Brain microvascular endothelial cell (primary cell): ENCODE data around the gene GLYR1.

ENCODE experiments used
- DNase-seq: peaks from one replicate; pipeline ENCODE4 v3.0.0-alpha.2; 2020
- H3K27ac ChIP-seq: fragments of 250-450 bp; sonication (Bioruptor Pico); 2 replicates; pipeline ENCODE4 v1.5.1; 2020; ENCODE audit warnings: mild to moderate bottlenecking, moderate library complexity
- H3K27me3 ChIP-seq: fragments of 250-450 bp; sonication (Bioruptor Pico); replicated peaks from 2 replicates; pipeline ENCODE4 v1.5.1; 2020; ENCODE audit warnings: mild to moderate bottlenecking
- H3K36me3 ChIP-seq: fragments of 250-450 bp; sonication (Bioruptor Pico); replicated peaks from 2 replicates; pipeline ENCODE4 v1.5.1; 2020; ENCODE audit warnings: mild to moderate bottlenecking
- H3K4me3 ChIP-seq: 2 replicates; pipeline ENCODE4 v1.5.1; 2011; ENCODE audit warnings: low read depth, mild to moderate bottlenecking, control low read depth, low read length, moderate library complexity
- CTCF ChIP-seq: IDR thresholded peaks from 2 replicates; pipeline ENCODE4 v1.5.1; 2011; ENCODE audit warnings: low read depth, mild to moderate bottlenecking, moderate library complexity, low read length, control low read depth, inconsistent platforms; ENCODE audit errors: missing control alignments
- in situ Hi-C: cut with HindIII; loops from 2 replicates; pipeline ENCODE4 v1.10.0; 2017; ENCODE audit warnings: low sequenced_read_pairs, low pct_ligation_motif_present

The GLYR1 gene

GRCh38 chr16:4888428-4889135 lies 41.5 kb upstream of the GLYR1 start:
- Histone ChIP-seq H3K36me3 (peaks cover 26% of the 10 kb centered on the region), H3K4me3 (no peak overlapping the region), H3K27me3 (no peaks in the 10 kb centered on the region), H3K27ac (no peak overlapping the region)
- TF ChIP-seq CTCF, result no peak
- DNase-seq, result no peak
- in situ Hi-C loops, result no loop called here

GRCh38 chr16:4886151-4886550 lies 39.1 kb upstream of the GLYR1 start:
- no peak overlapping the region for H3K27ac ChIP-seq
- no peak for DNase-seq
- in situ Hi-C loops, result no loop called here
- no peak overlapping the region for H3K4me3 ChIP-seq
- H3K36me3 ChIP-seq, result peaks cover 44% of the 10 kb centered on the region
- no peak for TF ChIP-seq CTCF
- H3K27me3 ChIP-seq, result no peaks in the 10 kb centered on the region

GRCh38 chr16:4884972-4885874 lies 38.1 kb upstream of the GLYR1 start:
- Histone ChIP-seq H3K27me3 (no peaks in the 10 kb centered on the region), H3K36me3 (peaks cover 54% of the 10 kb centered on the region), H3K27ac (no peak overlapping the region), H3K4me3 (no peak overlapping the region)
- no peak for DNase-seq
- no peak for TF ChIP-seq CTCF
- in situ Hi-C loops, result no loop called here

- in situ Hi-C loops, result no loop called here
- TF ChIP-seq CTCF, result no peak
- H3K4me3 ChIP-seq, result no peak overlapping the region
- no peak for DNase-seq
- peaks cover 60% of the 10 kb centered on the region for H3K36me3 ChIP-seq
- no peaks in the 10 kb centered on the region for H3K27me3 ChIP-seq
- H3K27ac ChIP-seq, result no peak overlapping the region
Measured at GRCh38 chr16:4884209-4884608, 37.1 kb upstream of the GLYR1 start.

GRCh38 chr16:4883501-4883900 lies 36.4 kb upstream of the GLYR1 start:
- no peaks in the 10 kb centered on the region for H3K27me3 ChIP-seq
- TF ChIP-seq CTCF, result no peak
- no peak overlapping the region for H3K4me3 ChIP-seq
- in situ Hi-C loops, result no loop called here
- no peak for DNase-seq
- peaks cover 63% of the 10 kb centered on the region for H3K36me3 ChIP-seq
- no peak overlapping the region for H3K27ac ChIP-seq
